Esophagus muscularis mucosa (tissue), 4 donors: ENCODE results near the gene SLIRP. TPM values are rescaled to one million over a fixed set of nuclear protein-coding genes. Genes with fewer than 3 reads are reported as not detected.

Experiments
- DNase-seq: peaks from one replicate; pipeline ENCODE4 v3.0.0-alpha.2; 2017; ENCODE audit errors: extremely low spot score
- H3K27ac ChIP-seq, 4 donors: fragments of 200-600 bp; sonication (generic); replicated peaks in 1 of 4; 1 replicate in 3 of 4; 2 replicates in 1 of 4; pipeline ENCODE4 v1.5.1; 2016 to 2019; ENCODE audit warnings: mild to moderate bottlenecking in 1 of 4
- H3K27me3 ChIP-seq, 4 donors: fragments of 200-600 bp; sonication (generic); one replicate each; pipeline versions ENCODE4 v1.5.1 to v1.6.0; 2016 to 2019
- H3K36me3 ChIP-seq, 4 donors: fragments of 200-600 bp; sonication (generic); one replicate each; pipeline ENCODE4 v1.5.1; 2016 to 2019
- H3K4me1 ChIP-seq, 4 donors: fragments of 200-600 bp; sonication (generic); one replicate each; pipeline ENCODE4 v1.5.1; 2016 to 2019
- H3K4me3 ChIP-seq, 4 donors: fragments of 200-600 bp; sonication (generic); 1 replicate in 2 of 4; 2 replicates in 2 of 4; pipeline ENCODE4 v1.5.1; 2016 to 2019; ENCODE audit warnings: mild to moderate bottlenecking in 4 of 4, moderate library complexity in 1 of 4
- H3K9me3 ChIP-seq, 4 donors: fragments of 200-600 bp; sonication (generic); 1 replicate in 3 of 4; 2 replicates in 1 of 4; pipeline ENCODE4 v1.5.1; 2016 to 2019
- EP300 ChIP-seq: sonication (generic); formaldehyde crosslinking; IDR thresholded peaks from one replicate; pipeline ENCODE4 v1.6.1; 2017; ENCODE audit warnings: antibody characterized with exemption
- POLR2A ChIP-seq: fragments of 450-650 bp; IDR thresholded peaks from one replicate; pipeline ENCODE4 v1.6.1; 2017; ENCODE audit warnings: antibody characterized with exemption, moderate library complexity, mild to moderate bottlenecking, low read depth
- POLR2AphosphoS5 ChIP-seq, 2 donors: sonication (generic); formaldehyde crosslinking; IDR thresholded peaks; one replicate each; pipeline ENCODE4 v1.6.1; 2017; ENCODE audit warnings: antibody characterized with exemption in 2 of 2
- WGBS: methylation state at CpG from one replicate; pipeline ENCODE4 v1.1.5; 2018; 5-methylcytosine and 5-hydroxymethylcytosine counted together
- intact Hi-C: fragments of 100-400 bp; cut with DNase I; formaldehyde crosslinking; loops from one replicate; pipeline ENCODE4 v1.15.1; 2023
- total RNA-seq, 4 donors: library from RNA; depleted of rRNA; stranded (reverse); fragments of >200 nt; gene quantifications; one replicate each; pipeline versions ENCODE4 v1.1.0 to v1.2.1, GENCODE V29; 2016
- TF ChIP-seq, protein P1 (sequence below), 3 experiments: fragments of 200-600 bp in 2 of 3; fragments of 450-650 bp in 1 of 3; sonication (generic) in 2 of 3; IDR thresholded peaks; one replicate each; pipeline ENCODE4 v1.5.1; 2017 to 2019; ENCODE audit warnings: antibody characterized with exemption in 3 of 3, mild to moderate bottlenecking in 2 of 3, moderate library complexity in 1 of 3

The SLIRP gene
- total RNA-seq, 4 donors from 2014 or later: 101 to 247 (median 166) TPM

DNA sequence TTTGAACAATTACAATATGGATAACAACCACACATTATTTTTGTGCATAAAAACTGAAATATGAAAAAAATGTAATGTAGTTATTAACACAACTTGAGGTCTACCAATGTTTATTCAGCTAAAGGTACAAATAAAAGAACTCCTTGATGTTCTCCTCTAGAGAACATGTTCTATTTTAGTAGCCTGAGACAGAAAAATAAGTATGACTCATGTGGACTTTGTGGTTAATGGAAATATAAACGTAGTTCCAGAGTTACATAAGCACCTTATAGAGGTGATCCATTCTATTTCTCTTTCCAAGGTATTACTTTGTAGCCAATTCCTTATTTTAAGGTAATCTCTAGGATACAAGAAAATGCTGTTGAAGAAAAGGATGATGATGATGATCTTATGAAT, 25.7 kb upstream of the SLIRP start:
- Histone ChIP-seq H3K4me3 (no peak overlapping the region), H3K36me3 (peaks cover 6 to 57% (median 32%) of the 10 kb centered on the region in 4 donors), H3K27me3 (no peaks in the 10 kb centered on the region), H3K4me1 (peaks cover 11 to 20% (median 19%) of the 10 kb centered on the region in 4 donors), H3K27ac (peak overlapping the region; percentile 45 to 59 (median 54)), H3K9me3 (no peaks in the 10 kb centered on the region)
- 31% methylated on average over 1 of the region's 1 CpG for WGBS
- DNase-seq: no peak
- TF ChIP-seq EP300 (no peak), POLR2A (no peak), POLR2AphosphoS5 (IDR thresholded peaks at IDR 0.05) (no peak)
- TF ChIP-seq, protein P1, sequence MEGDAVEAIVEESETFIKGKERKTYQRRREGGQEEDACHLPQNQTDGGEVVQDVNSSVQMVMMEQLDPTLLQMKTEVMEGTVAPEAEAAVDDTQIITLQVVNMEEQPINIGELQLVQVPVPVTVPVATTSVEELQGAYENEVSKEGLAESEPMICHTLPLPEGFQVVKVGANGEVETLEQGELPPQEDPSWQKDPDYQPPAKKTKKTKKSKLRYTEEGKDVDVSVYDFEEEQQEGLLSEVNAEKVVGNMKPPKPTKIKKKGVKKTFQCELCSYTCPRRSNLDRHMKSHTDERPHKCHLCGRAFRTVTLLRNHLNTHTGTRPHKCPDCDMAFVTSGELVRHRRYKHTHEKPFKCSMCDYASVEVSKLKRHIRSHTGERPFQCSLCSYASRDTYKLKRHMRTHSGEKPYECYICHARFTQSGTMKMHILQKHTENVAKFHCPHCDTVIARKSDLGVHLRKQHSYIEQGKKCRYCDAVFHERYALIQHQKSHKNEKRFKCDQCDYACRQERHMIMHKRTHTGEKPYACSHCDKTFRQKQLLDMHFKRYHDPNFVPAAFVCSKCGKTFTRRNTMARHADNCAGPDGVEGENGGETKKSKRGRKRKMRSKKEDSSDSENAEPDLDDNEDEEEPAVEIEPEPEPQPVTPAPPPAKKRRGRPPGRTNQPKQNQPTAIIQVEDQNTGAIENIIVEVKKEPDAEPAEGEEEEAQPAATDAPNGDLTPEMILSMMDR (IDR thresholded peaks at IDR 0.05): no peak
- intact Hi-C loops: no loop called here

DNA sequence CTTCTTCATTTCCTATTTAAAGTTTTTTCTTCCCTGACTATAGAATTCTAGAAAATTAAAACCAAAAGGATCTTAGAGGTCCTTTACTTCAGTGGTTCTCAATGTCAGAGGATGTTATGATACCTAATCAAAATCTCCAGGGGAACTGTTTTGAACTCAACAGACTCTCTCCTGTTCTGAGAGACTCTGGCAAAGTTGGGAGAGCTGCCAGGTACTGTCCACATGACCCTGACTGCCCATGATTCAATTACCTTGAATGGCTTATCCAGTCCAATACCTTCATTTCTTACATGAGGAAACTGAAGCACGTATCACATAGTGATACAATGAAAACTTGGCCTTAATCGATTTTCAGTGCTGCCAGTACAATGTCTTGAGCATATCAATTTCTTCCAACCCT, 16.6 kb upstream of the SLIRP start:
- DNase-seq: no peak
- Histone ChIP-seq H3K36me3 (peaks cover 0 to 88% (median 63%) of the 10 kb centered on the region in 4 donors), H3K27me3 (no peaks in the 10 kb centered on the region), H3K4me3 (no peak overlapping the region), H3K9me3 (no peaks in the 10 kb centered on the region), H3K4me1 (peaks cover 2 to 23% (median 8%) of the 10 kb centered on the region in 4 donors), H3K27ac (peak overlapping the region in 1 of 4 donors; percentile 12)
- intact Hi-C loops: no loop called here
- 79% methylated on average over 2 of the region's 2 CpGs for WGBS
- TF ChIP-seq POLR2AphosphoS5 (IDR thresholded peaks at IDR 0.05): no peak
- TF ChIP-seq, protein P1 (IDR thresholded peaks at IDR 0.05): no peak
- no peak for TF ChIP-seq EP300
- no peak for TF ChIP-seq POLR2A

DNA sequence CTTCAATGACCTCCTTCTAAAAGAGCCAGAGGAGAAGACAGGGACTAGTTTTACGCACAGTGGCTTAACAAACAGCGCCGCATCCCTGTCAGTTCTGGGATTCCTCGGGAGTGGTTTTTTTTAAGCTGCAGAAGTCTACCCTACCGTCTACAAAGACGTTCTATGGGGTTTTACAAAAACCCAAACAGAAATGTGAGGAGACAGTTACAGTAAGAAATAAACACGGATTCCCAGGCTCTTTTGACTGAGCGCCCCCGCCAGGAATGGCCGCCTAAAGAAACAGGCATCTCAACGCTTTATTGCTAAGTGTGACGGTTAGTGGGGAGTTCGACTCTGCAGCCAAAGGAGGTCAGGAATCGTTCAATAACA, 564 bp upstream of the SLIRP start:
- H3K27me3 ChIP-seq: no peaks in the 10 kb centered on the region
- H3K36me3 ChIP-seq: peaks cover 34 to 54% (median 43%) of the 10 kb centered on the region in 4 donors
- intact Hi-C loops: loop anchor here (5.0 kb wide), 2 partner anchors 90 to 250 kb away; partner anchors contain the start of genes AHSA1, SPTLC2 and VIPAS39
- no peak for DNase-seq
- peak overlapping the region; percentile 74 to 78 (median 74) for H3K27ac ChIP-seq
- 0% methylated on average over 14 of the region's 14 CpGs for WGBS
- peaks cover 29 to 44% (median 34%) of the 10 kb centered on the region in 4 donors for H3K4me1 ChIP-seq
- peak overlapping the region; percentile 78 to 90 (median 83) for H3K4me3 ChIP-seq
- TF ChIP-seq POLR2AphosphoS5 (IDR thresholded peaks at IDR 0.05): no peak
- TF ChIP-seq, protein P1 (IDR thresholded peaks at IDR 0.05): peak; percentile 28 to 41 (median 40)
- no peaks in the 10 kb centered on the region for H3K9me3 ChIP-seq

DNA sequence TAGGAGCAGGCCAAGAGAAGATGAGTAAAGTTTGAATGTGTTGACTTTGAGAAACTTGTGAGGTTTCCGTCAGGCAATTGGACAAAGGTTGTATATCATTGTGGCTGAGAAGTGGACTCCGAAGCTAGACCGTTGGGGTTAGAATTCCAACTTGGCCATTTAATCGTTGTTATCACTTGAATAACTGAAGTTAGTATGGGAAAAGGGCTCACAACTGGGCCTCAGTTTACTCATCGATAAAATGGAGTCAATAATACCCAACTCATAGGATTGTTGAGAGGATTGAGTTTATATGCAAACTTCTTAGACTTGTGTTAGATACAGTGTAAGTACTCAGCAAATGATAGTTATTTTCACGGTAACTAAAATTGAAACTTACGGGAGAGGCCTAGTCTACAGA, 846 bp downstream of the SLIRP start:
- Histone ChIP-seq H3K36me3 (peaks cover 22 to 50% (median 39%) of the 10 kb centered on the region in 4 donors), H3K4me1 (peaks cover 29 to 44% (median 34%) of the 10 kb centered on the region in 4 donors), H3K9me3 (no peaks in the 10 kb centered on the region), H3K4me3 (peak overlapping the region; percentile 78 to 90 (median 83)), H3K27me3 (no peaks in the 10 kb centered on the region), H3K27ac (peak overlapping the region in 2 of 4 donors; percentile 74 to 75)
- no peak for DNase-seq
- 25% methylated on average over 7 of the region's 7 CpGs for WGBS
- no peak for TF ChIP-seq POLR2A
- no peak for TF ChIP-seq POLR2AphosphoS5 (IDR thresholded peaks at IDR 0.05)
- no peak for TF ChIP-seq EP300
- TF ChIP-seq, protein P1 (IDR thresholded peaks at IDR 0.05): no peak
- intact Hi-C loops: loop anchor here (5.0 kb wide), 2 partner anchors 91 to 251 kb away; partner anchors contain the start of genes AHSA1, SPTLC2 and VIPAS39

DNA sequence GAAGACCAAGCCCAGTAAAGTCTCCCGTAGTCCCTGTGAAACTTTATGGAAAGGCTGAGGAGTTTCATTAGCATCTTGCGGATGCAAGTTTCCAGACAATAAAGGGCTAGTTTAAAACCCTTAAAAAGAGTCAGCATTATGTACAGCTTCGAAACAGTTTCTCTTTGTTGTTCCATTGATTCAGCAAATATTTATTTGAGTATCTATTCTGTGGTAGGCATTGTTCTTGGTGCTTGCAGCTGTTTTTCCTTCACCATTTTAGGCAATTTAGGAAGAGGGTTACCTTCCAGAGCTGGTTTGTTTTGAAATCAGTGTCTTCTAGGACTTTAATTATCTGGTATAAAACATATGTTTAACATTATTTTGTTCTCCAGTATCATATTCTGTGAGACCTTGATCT, 1.5 kb downstream of the SLIRP start:
- no peaks in the 10 kb centered on the region for H3K27me3 ChIP-seq
- intact Hi-C loops: loop anchor here (5.0 kb wide), 2 partner anchors 92 to 252 kb away; partner anchors contain the start of genes AHSA1, SPTLC2 and VIPAS39
- peak overlapping the region in 1 of 4 donors; percentile 85 for H3K4me3 ChIP-seq
- peaks cover 29 to 49% (median 36%) of the 10 kb centered on the region in 4 donors for H3K4me1 ChIP-seq
- no peak for DNase-seq
- WGBS: 80% methylated on average over 3 of the region's 3 CpGs
- H3K27ac ChIP-seq: no peak overlapping the region
- TF ChIP-seq POLR2A (no peak), EP300 (no peak)
- no peaks in the 10 kb centered on the region for H3K9me3 ChIP-seq
- H3K36me3 ChIP-seq: peaks cover 15 to 50% (median 38%) of the 10 kb centered on the region in 4 donors
